Gastrocnemius medialis (tissue), 4 donors: ENCODE measurements around the gene NRG3.

ENCODE experiments used
- CTCF ChIP-seq, 5 experiments: fragments of 450-650 bp in 3 of 5; fragments of 200-600 bp in 2 of 5; sonication (generic) in 2 of 5; IDR thresholded peaks in 4 of 5; conservative IDR thresholded peaks in 1 of 5; 1 replicate in 4 of 5; 2 replicates in 1 of 5; pipeline ENCODE4 v1.5.1; 2016 to 2019; ENCODE audit warnings: antibody characterized with exemption in 5 of 5, mild to moderate bottlenecking in 3 of 5, moderate library complexity in 3 of 5
- POLR2A ChIP-seq, 2 donors: fragments of 450-650 bp; IDR thresholded peaks; one replicate each; pipeline ENCODE4 v1.6.1; 2017; ENCODE audit warnings: antibody characterized with exemption in 2 of 2, mild to moderate bottlenecking in 2 of 2, moderate library complexity in 2 of 2

GRCh38 chr10:82827901-82828300 lies 952.9 kb downstream of the NRG3 start:
- TF ChIP-seq POLR2A (IDR thresholded peaks at IDR 0.05) (no peak), CTCF (IDR thresholded peaks at IDR 0.05 in 4 of 5, conservative IDR thresholded peaks at IDR 0.05 in 1 of 5) (no peak)
